ENCODE results near the gene ACTA2. TPM values are rescaled to one million over a fixed set of nuclear protein-coding genes. Genes with fewer than 3 reads are reported as not detected.

Gene ACTA2
- polyA plus RNA-seq, 1 of the 3 experiments (the other 2 are of a cell fraction): 130 TPM

GRCh38 chr10:88911116-88911515 is 41.5 kb downstream of the ACTA2 start:
- Histone ChIP-seq H3F3A (replicated peaks; ENCODE audit: insufficient read depth) (peaks cover 12% of the 10 kb centered on the region), H3K9ac (no peak overlapping the region), H4K20me1 (ENCODE audit: insufficient read depth) (no peaks in the 10 kb centered on the region), H3K9me3 (no peaks in the 10 kb centered on the region), H3K9me2 (no peaks in the 10 kb centered on the region), H3K4me3 (ENCODE audit: low read depth in 2 of 2, low read length in 1 of 2) (no peak overlapping the region), H3K27me3 (ENCODE audit: insufficient read depth) (no peaks in the 10 kb centered on the region), H3K36me3 (replicated peaks in 1 of 2; ENCODE audit: control insufficient read depth in 1 of 2, insufficient read depth in 2 of 2, low read length in 1 of 2) (peaks cover 50 to 52% of the 10 kb centered on the region in 2 experiments), H2AFZ (ENCODE audit: low read depth) (no peak overlapping the region), H3K27ac (ENCODE audit: low read depth in 2 of 2, low read length in 1 of 2) (peak overlapping the region in 1 of 2 experiments; percentile 55; a peak in 1 of 4 replicates), H3K4me1 (ENCODE audit: control insufficient read depth in 1 of 2, insufficient read depth in 2 of 2, low read depth in 1 of 2, low read length in 1 of 2) (peaks cover 10 to 31% of the 10 kb centered on the region in 2 experiments; a peak in 3 of 4 replicates), H3K4me2 (no peak overlapping the region), H3K79me2 (ENCODE audit: insufficient read depth) (no peaks in the 10 kb centered on the region)
- no peak for TF ChIP-seq FOXJ3 (CRISPR knock-in tag; IDR thresholded peaks at IDR 0.05)
- POLR2A ChIA-PET: no interaction called here
- no peak for DNase-seq
- CTCF ChIA-PET: interaction anchor here (0.9 to 2.3 kb wide), 6 partner anchors 11 to 337 kb away, joined by 3 to 11 read pairs (median 6); no protein-coding TSS in a partner anchor
- 87% methylated on average over 1 of the region's 1 CpG for WGBS (ENCODE audit: low lambda C conversion rate)

GRCh38 chr10:88908194-88908593 is 44.4 kb downstream of the ACTA2 start:
- Histone ChIP-seq H3K27me3 (ENCODE audit: insufficient read depth) (no peaks in the 10 kb centered on the region), H2AFZ (ENCODE audit: low read depth) (no peak overlapping the region), H3K9ac (no peak overlapping the region), H3K9me3 (no peaks in the 10 kb centered on the region), H3F3A (replicated peaks; ENCODE audit: insufficient read depth) (peaks cover 12% of the 10 kb centered on the region), H3K4me3 (ENCODE audit: low read depth in 2 of 2, low read length in 1 of 2) (no peak overlapping the region), H3K36me3 (replicated peaks in 1 of 2; ENCODE audit: control insufficient read depth in 1 of 2, insufficient read depth in 2 of 2, low read length in 1 of 2) (peaks cover 62 to 70% of the 10 kb centered on the region in 2 experiments), H3K4me2 (no peak overlapping the region), H3K4me1 (ENCODE audit: control insufficient read depth in 1 of 2, insufficient read depth in 2 of 2, low read depth in 1 of 2, low read length in 1 of 2) (peaks cover 2 to 6% of the 10 kb centered on the region in 2 experiments; a peak in 3 of 4 replicates), H4K20me1 (ENCODE audit: insufficient read depth) (no peaks in the 10 kb centered on the region), H3K79me2 (ENCODE audit: insufficient read depth) (no peaks in the 10 kb centered on the region), H3K9me2 (no peaks in the 10 kb centered on the region), H3K27ac (ENCODE audit: low read depth in 2 of 2, low read length in 1 of 2) (no peak overlapping the region)
- no peak for TF ChIP-seq MEF2A (IDR thresholded peaks at IDR 0.05; ENCODE audit: borderline replicate concordance, low read depth)
- TF ChIP-seq SMC3 (IDR thresholded peaks at IDR 0.05; ENCODE audit: low read depth, low read length): no peak
- no peak for TF ChIP-seq ELF1 (IDR thresholded peaks at IDR 0.05)
- TF ChIP-seq FOSL2 (IDR thresholded peaks at IDR 0.05; ENCODE audit: borderline replicate concordance, low read depth): no peak
- TF ChIP-seq NFIC (IDR thresholded peaks at IDR 0.05; ENCODE audit: borderline replicate concordance): no peak
- TF ChIP-seq MAX (IDR thresholded peaks at IDR 0.05; ENCODE audit: low read depth): no peak
- no peak for TF ChIP-seq FOXM1 (IDR thresholded peaks at IDR 0.05; ENCODE audit: low read depth)
- ChIA-PET POLR2A (no interaction called here), CTCF (interaction anchor here (0.9 to 1.4 kb wide), 3 partner anchors 11 to 310 kb away, joined by 3 to 6 read pairs (median 3); no protein-coding TSS in a partner anchor)
- no peak for DNase-seq
- WGBS (ENCODE audit: low lambda C conversion rate): 94% methylated on average over 4 of the region's 4 CpGs

GRCh38 chr10:88906921-88907320 is 45.7 kb downstream of the ACTA2 start:
- no peak overlapping the region for H3K9ac ChIP-seq
- H3K27me3 ChIP-seq (ENCODE audit: insufficient read depth): no peaks in the 10 kb centered on the region
- peaks cover 70 to 78% of the 10 kb centered on the region in 2 experiments for H3K36me3 ChIP-seq (replicated peaks in 1 of 2; ENCODE audit: control insufficient read depth in 1 of 2, insufficient read depth in 2 of 2, low read length in 1 of 2)
- no peaks in the 10 kb centered on the region for H3K9me2 ChIP-seq
- H3F3A ChIP-seq (replicated peaks; ENCODE audit: insufficient read depth): peaks cover 14% of the 10 kb centered on the region
- no peaks in the 10 kb centered on the region for H3K79me2 ChIP-seq (ENCODE audit: insufficient read depth)
- no peak for TF ChIP-seq FOXM1 (IDR thresholded peaks at IDR 0.05; ENCODE audit: low read depth)
- no peak for TF ChIP-seq MAX (IDR thresholded peaks at IDR 0.05; ENCODE audit: low read depth)
- TF ChIP-seq POLR2AphosphoS5 (IDR thresholded peaks at IDR 0.05; ENCODE audit: low read depth, low read length): no peak
- TF ChIP-seq ZBTB33 (IDR thresholded peaks at IDR 0.05; ENCODE audit: borderline replicate concordance, low read depth): no peak
- no peak for TF ChIP-seq CTCF (IDR thresholded peaks at IDR 0.05)
- no peak for TF ChIP-seq GABPA (IDR thresholded peaks at IDR 0.05; ENCODE audit: low read depth)
- TF ChIP-seq GATA2 (CRISPR knock-in tag; IDR thresholded peaks at IDR 0.05): no peak
- TF ChIP-seq RFX5 (IDR thresholded peaks at IDR 0.05; ENCODE audit: low read length): no peak
- TF ChIP-seq PBX3 (IDR thresholded peaks at IDR 0.05): no peak
- POLR2A ChIA-PET: no interaction called here
- CTCF ChIA-PET: interaction anchor here (0.9 to 1.8 kb wide), 4 partner anchors 20 to 71 kb away, joined by 3 to 9 read pairs (median 4); no protein-coding TSS in a partner anchor
- 97% methylated on average over 1 of the region's 1 CpG for WGBS (ENCODE audit: low lambda C conversion rate)
- H3K9me3 ChIP-seq: no peaks in the 10 kb centered on the region
- no peak for DNase-seq
- H3K4me2 ChIP-seq: no peak overlapping the region
- H3K4me1 ChIP-seq (ENCODE audit: control insufficient read depth in 1 of 2, insufficient read depth in 2 of 2, low read depth in 1 of 2, low read length in 1 of 2): peaks cover 0 to 4% of the 10 kb centered on the region in 2 experiments; a peak in 2 of 4 replicates
- no peaks in the 10 kb centered on the region for H4K20me1 ChIP-seq (ENCODE audit: insufficient read depth)
- no peak overlapping the region for H2AFZ ChIP-seq (ENCODE audit: low read depth)
- H3K27ac ChIP-seq (ENCODE audit: low read depth in 2 of 2, low read length in 1 of 2): no peak overlapping the region
- H3K4me3 ChIP-seq (ENCODE audit: low read depth in 2 of 2, low read length in 1 of 2): no peak overlapping the region

All from SK-N-SH (cell line).